GM10266 (cell line): ENCODE data around the gene C1QTNF9B.

Experiments used
- DNase-seq: peaks from one replicate; pipeline ENCODE4 v3.0.0; 2012; ENCODE audit errors: extremely low spot score
- CTCF ChIP-seq: IDR thresholded peaks from 2 replicates; pipeline ENCODE4 v1.5.1; 2012; ENCODE audit warnings: mild to moderate bottlenecking, low read depth; ENCODE audit not compliant: control insufficient read depth, insufficient read depth; ENCODE audit errors: missing control alignments

Gene C1QTNF9B

GRCh38 chr13:23861310-23861709 is 36.0 kb downstream of the C1QTNF9B start:
- TF ChIP-seq CTCF: no peak
- DNase-seq: no peak

- DNase-seq: no peak
- no peak for TF ChIP-seq CTCF
These were observed 37.4 kb downstream of the C1QTNF9B start for GRCh38 chr13:23859904-23860303.

- no peak for TF ChIP-seq CTCF
These were observed 37.8 kb downstream of the C1QTNF9B start for GRCh38 chr13:23859455-23859854.

GRCh38 chr13:23858546-23858945 is 38.8 kb downstream of the C1QTNF9B start:
- no peak for DNase-seq
- TF ChIP-seq CTCF: no peak

More at GRCh38 chr13:23859455-23859854, 37.8 kb downstream of the C1QTNF9B start:
- no peak for DNase-seq

GRCh38 chr13:23856008-23856750 is 41.1 kb downstream of the C1QTNF9B start:
- no peak for TF ChIP-seq CTCF
- DNase-seq: no peak

- no peak for TF ChIP-seq CTCF
These were observed 41.9 kb downstream of the C1QTNF9B start for GRCh38 chr13:23855360-23855759.

GRCh38 chr13:23852351-23852750 is 45.0 kb downstream of the C1QTNF9B start:
- no peak for DNase-seq
- no peak for TF ChIP-seq CTCF

More at GRCh38 chr13:23855360-23855759, 41.9 kb downstream of the C1QTNF9B start:
- no peak for DNase-seq
